Testis (tissue), 2 donors: ENCODE data around the gene UGDH.

Source experiments
- POLR2A ChIP-seq: fragments of 450-650 bp; IDR thresholded peaks from one replicate; pipeline ENCODE4 v1.6.1; 2017; ENCODE audit warnings: antibody characterized with exemption, mild to moderate bottlenecking, moderate library complexity
- TF ChIP-seq, protein P1 (sequence below), 3 experiments: fragments of 450-650 bp in 2 of 3; fragments of 200-600 bp in 1 of 3; sonication (generic) in 1 of 3; IDR thresholded peaks; one replicate each; pipeline ENCODE4 v1.5.1; 2016 to 2019; ENCODE audit warnings: antibody characterized with exemption in 3 of 3, mild to moderate bottlenecking in 2 of 3, moderate library complexity in 1 of 3

DNA sequence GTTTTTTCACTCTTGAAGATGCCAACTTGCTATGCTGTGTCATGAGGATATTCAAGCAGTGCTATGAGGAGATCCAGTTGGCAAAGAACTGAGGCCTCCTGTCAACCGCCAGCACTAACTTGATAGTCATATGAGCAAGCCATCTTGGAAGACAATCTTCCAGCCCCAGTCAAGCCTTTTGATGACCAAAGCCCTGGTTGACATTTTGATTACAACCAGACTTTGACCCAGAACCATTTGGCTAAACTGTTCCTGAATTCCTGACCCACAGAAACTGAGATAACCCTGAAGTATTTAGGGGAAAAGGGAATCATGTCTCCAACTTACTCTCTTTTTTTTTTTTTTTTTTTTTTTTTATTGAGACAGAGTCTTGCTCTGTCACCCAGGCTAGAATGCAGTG lies 32.9 kb downstream of the UGDH start:
- TF ChIP-seq POLR2A: no peak
- TF ChIP-seq, protein P1, sequence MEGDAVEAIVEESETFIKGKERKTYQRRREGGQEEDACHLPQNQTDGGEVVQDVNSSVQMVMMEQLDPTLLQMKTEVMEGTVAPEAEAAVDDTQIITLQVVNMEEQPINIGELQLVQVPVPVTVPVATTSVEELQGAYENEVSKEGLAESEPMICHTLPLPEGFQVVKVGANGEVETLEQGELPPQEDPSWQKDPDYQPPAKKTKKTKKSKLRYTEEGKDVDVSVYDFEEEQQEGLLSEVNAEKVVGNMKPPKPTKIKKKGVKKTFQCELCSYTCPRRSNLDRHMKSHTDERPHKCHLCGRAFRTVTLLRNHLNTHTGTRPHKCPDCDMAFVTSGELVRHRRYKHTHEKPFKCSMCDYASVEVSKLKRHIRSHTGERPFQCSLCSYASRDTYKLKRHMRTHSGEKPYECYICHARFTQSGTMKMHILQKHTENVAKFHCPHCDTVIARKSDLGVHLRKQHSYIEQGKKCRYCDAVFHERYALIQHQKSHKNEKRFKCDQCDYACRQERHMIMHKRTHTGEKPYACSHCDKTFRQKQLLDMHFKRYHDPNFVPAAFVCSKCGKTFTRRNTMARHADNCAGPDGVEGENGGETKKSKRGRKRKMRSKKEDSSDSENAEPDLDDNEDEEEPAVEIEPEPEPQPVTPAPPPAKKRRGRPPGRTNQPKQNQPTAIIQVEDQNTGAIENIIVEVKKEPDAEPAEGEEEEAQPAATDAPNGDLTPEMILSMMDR (IDR thresholded peaks at IDR 0.05): no peak
